HG03457 (cell line): ENCODE results near the gene TARBP1.
"Not testable (repeated sequence)": the region's sequence is repeated elsewhere in the genome, so short reads cannot be mapped to it uniquely, and the experiment has no call there.

ENCODE experiments used
- ATAC-seq: cut with Tn5 transposase; IDR thresholded peaks from one replicate; pipeline ENCODE4 v1.9.1; 2021; ENCODE audit warnings: moderate number of reproducible peaks; ENCODE audit not compliant: unreplicated experiment

TARBP1 gene

DNA sequence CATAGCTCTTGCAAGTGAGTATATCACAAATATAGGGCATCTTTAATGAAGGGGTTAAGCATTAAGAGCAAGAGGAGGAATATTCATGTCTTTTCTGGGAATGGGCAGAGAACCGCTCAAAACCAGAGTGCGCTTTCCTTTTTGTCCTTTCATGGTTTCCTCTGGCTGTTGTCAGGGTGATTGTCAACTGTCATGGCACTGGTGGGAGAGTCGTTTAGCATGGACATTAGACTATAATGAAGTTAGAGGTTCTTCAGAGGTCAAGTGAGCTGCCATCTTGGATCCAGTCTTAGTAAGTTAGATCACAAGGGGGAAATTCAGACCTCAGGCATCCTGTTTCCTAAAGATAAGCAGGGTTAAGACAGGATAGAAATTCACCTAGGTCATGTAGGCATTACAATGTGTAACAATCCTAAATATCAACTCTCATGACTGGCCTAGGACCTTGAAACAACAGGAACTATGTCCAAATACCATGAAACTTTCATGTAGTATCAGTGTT is 117.8 kb downstream of the TARBP1 start:
- ATAC-seq = no peak

DNA sequence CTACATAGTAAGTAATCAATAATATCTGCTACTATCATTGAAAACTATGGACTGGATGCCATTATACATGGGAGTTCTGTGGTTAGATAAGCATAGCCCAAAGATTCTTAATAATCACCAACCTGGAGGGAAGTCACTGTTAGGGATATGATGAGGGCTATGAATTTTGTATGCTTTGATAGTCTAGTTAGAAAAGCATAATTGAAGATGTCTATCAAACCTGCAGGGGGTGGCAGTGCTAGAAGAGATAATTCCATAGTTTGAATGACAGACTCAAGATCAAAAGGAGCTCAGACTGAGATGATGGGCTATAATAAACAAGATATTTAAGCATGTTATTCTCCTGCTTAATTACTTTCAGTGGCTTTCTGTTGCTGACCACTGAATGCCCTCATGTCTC is 121.1 kb downstream of the TARBP1 start:
- no peak for ATAC-seq

DNA sequence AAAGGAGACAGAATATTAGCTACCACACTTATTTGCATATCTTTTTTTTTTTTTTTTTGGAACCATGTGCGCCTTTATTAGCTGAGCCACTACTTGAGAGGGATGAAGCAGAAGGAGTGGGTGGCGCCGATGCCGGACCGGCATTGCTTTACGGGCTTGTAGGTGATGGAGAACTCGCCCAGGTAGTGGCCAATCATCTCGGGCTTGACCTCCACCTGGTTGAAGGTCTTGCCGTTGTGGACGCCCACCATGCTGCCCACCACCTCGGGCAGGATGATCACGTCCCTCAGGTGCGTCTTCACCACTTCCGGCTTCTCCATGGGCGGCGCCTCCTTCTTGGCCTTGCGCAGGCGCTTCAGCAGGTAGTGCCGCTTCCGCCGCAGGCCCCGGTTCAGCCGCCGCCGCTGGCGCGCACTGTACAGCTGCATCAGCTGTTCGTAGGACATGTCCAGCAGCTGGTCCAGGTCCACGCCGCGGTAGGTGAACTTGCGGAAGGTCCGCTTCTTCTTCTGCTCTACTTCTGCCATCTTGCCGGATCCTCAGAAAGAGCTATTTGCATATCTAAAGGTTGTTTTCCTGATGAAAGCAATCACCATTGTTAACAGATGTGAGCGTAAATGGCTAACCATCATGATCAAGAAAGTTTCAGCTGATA is 122.2 kb downstream of the TARBP1 start:
- not testable (repeated sequence) for ATAC-seq

DNA sequence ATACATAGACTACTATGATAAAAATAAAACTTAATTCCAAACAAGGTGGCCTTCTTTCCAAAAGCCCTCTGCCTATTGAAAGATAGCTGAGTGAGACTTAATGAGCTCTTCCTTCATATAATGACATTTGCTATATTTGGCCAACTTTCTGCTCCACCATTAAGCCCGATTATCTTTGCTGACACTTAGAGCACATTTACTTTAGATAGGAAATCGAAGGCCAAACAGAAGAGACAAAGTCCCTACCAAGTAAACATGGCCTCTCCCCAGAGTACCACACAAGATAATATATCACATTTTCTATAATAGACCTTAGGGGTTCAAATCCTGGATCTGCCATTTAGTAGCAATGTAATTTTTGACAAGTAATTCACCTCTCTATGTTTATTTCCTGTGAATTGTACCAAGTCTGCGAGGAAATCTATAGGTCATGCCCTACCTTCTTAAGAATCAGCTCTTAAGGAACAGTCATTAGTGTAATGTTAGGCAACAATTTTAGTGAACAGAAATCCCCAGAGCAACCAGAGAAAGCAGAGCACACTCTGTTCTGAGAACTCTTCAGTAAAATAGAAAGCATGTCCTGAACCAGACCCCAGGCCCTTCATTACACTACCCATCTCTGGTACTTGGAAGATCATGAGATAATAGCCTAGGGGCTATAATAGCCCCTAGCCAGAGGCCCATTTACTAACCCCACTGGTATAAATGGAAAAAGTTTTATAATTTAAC is 123.0 kb downstream of the TARBP1 start:
- ATAC-seq = no peak

DNA sequence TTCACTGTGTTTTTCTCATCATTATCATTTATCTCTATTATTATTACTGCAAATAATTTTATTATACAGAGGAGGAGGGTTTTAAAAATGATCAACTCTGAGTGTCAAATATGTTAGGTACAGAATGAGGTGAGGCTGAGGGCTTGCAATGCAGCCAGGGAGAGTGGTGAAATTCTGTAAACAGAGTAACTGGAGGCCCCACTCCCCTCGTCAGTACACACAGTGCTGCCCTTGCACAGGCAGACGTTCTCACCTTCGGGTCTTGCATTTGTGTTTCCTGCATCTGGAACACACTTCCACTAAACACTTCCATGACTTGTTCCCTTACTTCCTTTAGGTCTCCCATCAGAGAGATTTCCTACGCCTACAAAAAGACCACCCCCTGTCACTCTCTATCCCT is 130.0 kb downstream of the TARBP1 start:
- no peak for ATAC-seq

DNA sequence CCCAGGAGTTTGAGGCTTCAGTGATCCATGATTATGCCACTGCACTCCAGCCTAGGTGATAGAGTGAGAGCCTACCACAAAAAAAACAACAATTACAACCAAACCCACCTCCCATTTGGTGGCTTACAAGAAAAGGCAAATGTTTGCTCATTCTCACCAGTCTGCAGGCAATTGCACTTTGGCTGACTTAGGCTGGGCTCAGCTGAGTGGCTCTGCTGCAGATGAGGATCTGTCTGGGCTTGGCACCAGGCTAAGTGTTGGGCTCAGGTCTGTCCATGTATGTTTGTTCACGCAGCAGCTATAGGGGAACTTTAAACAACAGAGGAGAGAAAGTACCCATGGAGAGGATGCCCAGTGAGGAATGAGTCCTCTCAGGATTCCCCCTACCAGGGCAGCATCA is 133.7 kb downstream of the TARBP1 start:
- no peak for ATAC-seq

DNA sequence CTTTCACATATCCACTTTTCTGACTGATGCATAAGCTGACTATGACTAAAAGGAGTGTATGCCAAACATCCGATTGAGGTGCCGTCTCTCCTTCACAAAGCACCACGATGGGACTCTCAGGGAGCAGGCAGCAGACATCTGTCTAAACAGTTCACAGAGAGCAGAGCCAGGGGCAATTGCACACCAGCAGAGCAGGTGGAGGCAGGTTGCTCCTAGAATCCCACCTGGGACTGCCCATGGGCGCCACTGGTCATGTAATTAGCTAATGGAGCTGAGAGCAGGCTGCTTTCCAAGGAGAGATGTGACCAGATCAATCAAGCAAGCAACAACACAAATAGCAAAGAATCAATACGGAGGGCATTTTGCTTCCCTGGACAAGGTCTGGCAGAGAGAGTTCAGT is 136.2 kb downstream of the TARBP1 start:
- no peak for ATAC-seq
